CD4-positive, alpha-beta T cell (primary cell): ENCODE results near the gene KLLN. TPM values are rescaled to one million over a fixed set of nuclear protein-coding genes. Genes with fewer than 3 reads are reported as not detected.

Source experiments
- ATAC-seq: fragments of 200-7000 bp; cut with Tn5 transposase; one replicate; pipeline ENCODE4 v1.10.0; 2022; ENCODE audit warnings: mild to moderate bottlenecking; ENCODE audit not compliant: poor library complexity
- CTCF ChIA-PET: fragments of 350-600 bp; sonication (Branson Sonifier 250); formaldehyde crosslinking; loops from one replicate; lab custom pipeline; 2021; ENCODE audit warnings: antibody characterized with exemption, inconsistent platforms; lab: Charles Lee
- POLR2A ChIA-PET: fragments of 350-600 bp; sonication (Branson Sonifier 250); formaldehyde crosslinking; loops from one replicate; lab custom pipeline; 2021; ENCODE audit warnings: antibody characterized with exemption, inconsistent platforms; lab: Charles Lee
- DNase-seq, 14 experiments: peaks; one replicate each; pipeline ENCODE4 v3.0.0-alpha.2; 2013 to 2020; ENCODE audit warnings: mixed read lengths in 2 of 14
- H3K27ac ChIP-seq, 2 donors: one replicate each; pipeline versions ENCODE4 v1.5.1 to v1.7.0; 2013; ENCODE audit warnings: low read length in 2 of 2, low read depth in 1 of 2, mild to moderate bottlenecking in 1 of 2
- H3K27me3 ChIP-seq, 2 experiments: 1 replicate in 1 of 2; 2 replicates in 1 of 2; pipeline versions ENCODE4 v1.6.1 to v1.7.0; 2013; ENCODE audit warnings: low read length in 2 of 2, control low read depth in 1 of 2, mild to moderate bottlenecking in 1 of 2, moderate library complexity in 1 of 2; ENCODE audit not compliant: insufficient read depth in 2 of 2, control insufficient read depth in 1 of 2
- H3K36me3 ChIP-seq: one replicate; pipeline ENCODE4 v1.6.1; 2013; ENCODE audit warnings: low read length, control low read depth; ENCODE audit not compliant: insufficient read depth
- H3K4me1 ChIP-seq: one replicate; pipeline ENCODE4 v1.6.1; 2013; ENCODE audit warnings: low read length, control low read depth; ENCODE audit not compliant: insufficient read depth
- H3K4me3 ChIP-seq: one replicate; pipeline ENCODE4 v1.5.1; 2013; ENCODE audit warnings: mild to moderate bottlenecking, low read length, moderate library complexity
- H3K9me3 ChIP-seq, 2 experiments: 1 replicate in 1 of 2; 2 replicates in 1 of 2; pipeline versions ENCODE4 v1.6.1 to v1.7.0; 2013; ENCODE audit warnings: low read length in 2 of 2, mild to moderate bottlenecking in 2 of 2, control low read depth in 1 of 2, moderate library complexity in 1 of 2; ENCODE audit not compliant: control insufficient read depth in 1 of 2, insufficient read depth in 1 of 2
- H3K27ac Mint-ChIP-seq: one replicate; pipeline ENCODE4 v1.8.0; 2020; ENCODE audit warnings: mixed read lengths
- H3K27me3 Mint-ChIP-seq: one replicate; pipeline ENCODE4 v1.8.0; 2021; ENCODE audit warnings: mixed read lengths
- H3K36me3 Mint-ChIP-seq: one replicate; pipeline ENCODE4 v1.8.0; 2021; ENCODE audit warnings: low read depth, mixed read lengths
- H3K4me1 Mint-ChIP-seq: one replicate; pipeline ENCODE4 v1.8.0; 2021; ENCODE audit warnings: low read depth, mixed read lengths
- H3K4me3 Mint-ChIP-seq: one replicate; pipeline ENCODE4 v1.8.0; 2020; ENCODE audit warnings: mild to moderate bottlenecking, mixed read lengths
- H3K9me3 Mint-ChIP-seq: one replicate; pipeline ENCODE4 v1.8.0; 2020; ENCODE audit warnings: mixed read lengths
- intact Hi-C, 2 experiments: fragments of 100-400 bp; cut with DNase I in 1 of 2; cut with micrococcal nuclease in 1 of 2; formaldehyde crosslinking; loops; one replicate each; pipeline versions ENCODE4 v1.15.1 to v1.9.0; 2023 to 2025; cut with DNase I, micrococcal nuclease
- total RNA-seq, 174 experiments: library from RNA in 2 of 174; stranded (reverse) in 2 of 174; gene quantifications; one replicate each; pipeline ENCODE4 v1.2.3 and lab custom pipeline; 2021 to 2026
- TF ChIP-seq, protein P1 (sequence below): fragments of 200-600 bp; IDR thresholded peaks from one replicate; pipeline ENCODE4 v1.8.0; 2022; ENCODE audit warnings: antibody characterized with exemption, mild to moderate bottlenecking

The KLLN gene
- total RNA-seq, 2 experiments from 2014 or later = 0.33 to 0.36 TPM

DNA sequence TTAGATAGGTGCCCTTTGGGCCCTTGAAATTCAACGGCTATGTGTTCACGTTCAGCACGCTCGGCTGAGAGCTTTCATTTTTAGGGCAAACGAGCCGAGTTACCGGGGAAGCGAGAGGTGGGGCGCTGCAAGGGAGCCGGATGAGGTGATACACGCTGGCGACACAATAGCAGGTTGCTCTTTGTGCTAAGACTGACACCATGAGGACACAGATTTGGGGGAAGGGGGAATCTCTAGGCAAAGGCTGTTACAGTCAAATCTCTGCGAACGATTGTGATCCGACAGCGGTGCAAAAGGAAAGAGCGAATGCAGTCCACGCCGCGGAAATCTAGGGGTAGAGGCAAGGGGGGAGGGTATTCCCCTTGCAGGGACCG is 667 bp downstream of the KLLN start:
- Histone ChIP-seq H3K9me3 (no peaks in the 10 kb centered on the region), H3K27me3 (no peaks in the 10 kb centered on the region), H3K36me3 (no peaks in the 10 kb centered on the region), H3K27ac (peak overlapping the region; percentile 81 to 84), H3K4me1 (peaks cover 22% of the 10 kb centered on the region), H3K4me3 (peak overlapping the region; percentile 94)
- H3K4me3 Mint-ChIP-seq = peak overlapping the region; percentile 96
- TF ChIP-seq, protein P1, sequence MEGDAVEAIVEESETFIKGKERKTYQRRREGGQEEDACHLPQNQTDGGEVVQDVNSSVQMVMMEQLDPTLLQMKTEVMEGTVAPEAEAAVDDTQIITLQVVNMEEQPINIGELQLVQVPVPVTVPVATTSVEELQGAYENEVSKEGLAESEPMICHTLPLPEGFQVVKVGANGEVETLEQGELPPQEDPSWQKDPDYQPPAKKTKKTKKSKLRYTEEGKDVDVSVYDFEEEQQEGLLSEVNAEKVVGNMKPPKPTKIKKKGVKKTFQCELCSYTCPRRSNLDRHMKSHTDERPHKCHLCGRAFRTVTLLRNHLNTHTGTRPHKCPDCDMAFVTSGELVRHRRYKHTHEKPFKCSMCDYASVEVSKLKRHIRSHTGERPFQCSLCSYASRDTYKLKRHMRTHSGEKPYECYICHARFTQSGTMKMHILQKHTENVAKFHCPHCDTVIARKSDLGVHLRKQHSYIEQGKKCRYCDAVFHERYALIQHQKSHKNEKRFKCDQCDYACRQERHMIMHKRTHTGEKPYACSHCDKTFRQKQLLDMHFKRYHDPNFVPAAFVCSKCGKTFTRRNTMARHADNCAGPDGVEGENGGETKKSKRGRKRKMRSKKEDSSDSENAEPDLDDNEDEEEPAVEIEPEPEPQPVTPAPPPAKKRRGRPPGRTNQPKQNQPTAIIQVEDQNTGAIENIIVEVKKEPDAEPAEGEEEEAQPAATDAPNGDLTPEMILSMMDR = no peak
- CTCF ChIA-PET = interaction anchor here (0.8 to 3.6 kb wide), 4 partner anchors 44 to 252 kb away, joined by 3 to 13 read pairs (median 4); partner anchors contain the start of gene ATAD1
- H3K36me3 Mint-ChIP-seq = peaks cover 37% of the 10 kb centered on the region
- H3K27me3 Mint-ChIP-seq = no peaks in the 10 kb centered on the region
- H3K27ac Mint-ChIP-seq = peak overlapping the region; percentile 92
- peak in 10 of 14 experiments; percentile 58 to 88 (median 74) for DNase-seq
- H3K9me3 Mint-ChIP-seq = no peaks in the 10 kb centered on the region
- H3K4me1 Mint-ChIP-seq = peaks cover 48% of the 10 kb centered on the region
- POLR2A ChIA-PET = interaction anchor here (0.5 to 6.7 kb wide), 47 partner anchors 9 to 1552 kb away, joined by 3 to 168 read pairs (median 5); partner anchors contain the start of genes ATAD1, IFIT1, IFIT2 and IFIT5
- peak; percentile 50 for ATAC-seq
- intact Hi-C loops = loop anchor here (2.0 to 10.0 kb wide), 8 partner anchors 45 to 952 kb away; partner anchors contain the start of gene ATAD1 (in 1 of the 2)

DNA sequence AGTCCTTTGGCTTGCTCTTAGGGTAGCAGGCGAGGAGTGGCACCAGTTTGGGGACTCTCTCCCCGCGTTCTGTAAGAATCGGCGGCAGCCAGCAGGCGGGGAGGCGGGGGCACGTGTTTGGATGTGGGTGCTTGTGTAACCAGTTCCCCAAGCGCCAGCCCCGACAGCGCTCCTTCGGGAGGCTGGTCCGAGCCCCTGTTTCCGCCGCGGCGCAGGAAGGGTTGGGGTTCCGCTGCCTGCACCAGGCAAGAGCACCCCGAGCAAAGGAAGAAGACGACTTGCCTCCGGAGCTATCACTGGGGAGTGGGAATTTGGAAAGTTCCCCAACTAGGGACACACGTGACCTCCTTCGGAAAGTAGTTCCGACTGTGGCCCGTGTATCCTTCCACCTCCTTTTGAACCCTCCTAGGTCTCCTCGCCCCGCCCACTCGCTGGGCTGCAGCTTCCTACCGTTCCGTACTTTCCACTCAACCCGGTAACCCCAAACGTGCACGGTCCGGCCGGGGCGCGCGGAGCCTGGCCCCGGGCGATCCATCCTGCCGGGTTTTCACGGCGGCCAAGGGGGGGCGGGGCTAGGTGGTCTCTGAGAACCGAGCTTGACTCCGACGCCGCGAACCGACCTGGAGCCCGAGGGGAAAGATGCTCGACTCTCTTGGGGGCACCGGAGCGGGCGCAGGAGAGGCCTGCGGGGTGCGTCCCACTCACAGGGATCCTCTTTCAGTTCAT is 1.2 kb downstream of the KLLN start:
- no peaks in the 10 kb centered on the region for H3K9me3 Mint-ChIP-seq
- Histone ChIP-seq H3K27ac (peak overlapping the region; percentile 81 to 84), H3K9me3 (no peaks in the 10 kb centered on the region), H3K4me1 (peaks cover 22% of the 10 kb centered on the region), H3K27me3 (no peaks in the 10 kb centered on the region), H3K4me3 (peak overlapping the region; percentile 94), H3K36me3 (no peaks in the 10 kb centered on the region)
- POLR2A ChIA-PET = interaction anchor here (0.5 to 6.7 kb wide), 43 partner anchors 9 to 1552 kb away, joined by 3 to 168 read pairs (median 5); partner anchors contain the start of genes ATAD1, IFIT1, IFIT2 and IFIT5
- TF ChIP-seq, protein P1 = no peak
- CTCF ChIA-PET = interaction anchor here (0.8 to 3.6 kb wide), 5 partner anchors 12 to 252 kb away, joined by 3 to 13 read pairs (median 4); partner anchors contain the start of gene ATAD1
- no peaks in the 10 kb centered on the region for H3K27me3 Mint-ChIP-seq
- peaks cover 43% of the 10 kb centered on the region for H3K4me1 Mint-ChIP-seq
- ATAC-seq (peak; percentile 72), DNase-seq (peak; percentile 89 to 98 (median 92))
- peak overlapping the region; percentile 96 for H3K4me3 Mint-ChIP-seq
- peaks cover 37% of the 10 kb centered on the region for H3K36me3 Mint-ChIP-seq
- intact Hi-C loops = loop anchor here (1.0 to 10.0 kb wide), 11 partner anchors 45 to 953 kb away; partner anchors contain the start of gene ATAD1 (in 1 of the 2)
- H3K27ac Mint-ChIP-seq = peak overlapping the region; percentile 92

DNA sequence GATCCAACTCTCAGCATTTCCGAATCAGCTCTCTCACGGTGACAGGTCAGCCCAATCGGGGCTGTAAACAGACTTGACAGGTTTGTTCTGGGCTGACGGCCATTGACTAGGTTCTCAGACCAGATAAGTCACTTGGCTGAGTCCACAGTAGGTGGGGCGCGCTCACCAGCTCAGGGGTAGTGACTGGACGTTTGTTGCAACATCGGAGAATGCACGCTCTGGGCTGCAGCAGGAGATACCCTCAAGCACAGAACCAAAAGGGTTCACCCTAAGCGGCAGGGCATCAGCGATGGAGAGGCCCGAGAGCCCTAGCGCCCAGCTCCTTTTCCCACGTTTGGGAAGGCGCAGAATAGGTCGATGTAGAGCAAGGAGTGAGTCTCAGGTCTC is 1.8 kb downstream of the KLLN start:
- intact Hi-C loops = loop anchor here (1.0 to 10.0 kb wide), 9 partner anchors 44 to 953 kb away; partner anchors contain the start of gene ATAD1 (in 1 of the 2)
- Mint-ChIP-seq H3K9me3 (no peaks in the 10 kb centered on the region), H3K36me3 (peaks cover 34% of the 10 kb centered on the region), H3K27ac (peak overlapping the region; percentile 92), H3K27me3 (no peaks in the 10 kb centered on the region), H3K4me3 (peak overlapping the region; percentile 96), H3K4me1 (peaks cover 38% of the 10 kb centered on the region)
- TF ChIP-seq, protein P1 = no peak
- no peak for ATAC-seq
- H3K4me1 ChIP-seq = peaks cover 22% of the 10 kb centered on the region
- CTCF ChIA-PET = interaction anchor here (1.0 to 3.6 kb wide), 2 partner anchors 11 to 43 kb away, joined by 4 to 13 read pairs; partner anchors contain the start of gene ATAD1
- no peaks in the 10 kb centered on the region for H3K9me3 ChIP-seq
- peak overlapping the region; percentile 81 to 84 for H3K27ac ChIP-seq
- H3K36me3 ChIP-seq = no peaks in the 10 kb centered on the region
- POLR2A ChIA-PET = interaction anchor here (0.9 to 6.7 kb wide), 32 partner anchors 10 to 1440 kb away, joined by 3 to 168 read pairs (median 8); partner anchors contain the start of genes ATAD1, IFIT2, RNLS and STAMBPL1
- no peaks in the 10 kb centered on the region for H3K27me3 ChIP-seq
- H3K4me3 ChIP-seq = peak overlapping the region; percentile 94
- DNase-seq = peak in 8 of 14 experiments; percentile 1 to 74 (median 14)
